Omental fat pad (tissue), 4 donors: ENCODE results near the gene FBXW12. TPM values are rescaled to one million over a fixed set of nuclear protein-coding genes. Genes with fewer than 3 reads are reported as not detected.

ENCODE experiments used
- ATAC-seq: fragments of 150-250 bp; one replicate; pipeline ENCODE4 v1.9.1; 2016; ENCODE audit warnings: mild to moderate bottlenecking, moderate library complexity; ENCODE audit not compliant: low FRiP score
- DNase-seq: peaks from one replicate; pipeline ENCODE4 v3.0.0-alpha.2; 2019; ENCODE audit warnings: low spot score
- total RNA-seq, 4 donors: library from RNA; depleted of rRNA; stranded (reverse); fragments of >200 nt; gene quantifications; one replicate each; pipeline ENCODE4 v1.1.0, GENCODE V29; 2016
- TF ChIP-seq, protein P1 (sequence below), 3 donors: fragments of 450-650 bp; IDR thresholded peaks; one replicate each; pipeline ENCODE4 v1.5.1; 2016 to 2017; ENCODE audit warnings: antibody characterized with exemption in 3 of 3, mild to moderate bottlenecking in 3 of 3, moderate library complexity in 2 of 3

FBXW12 gene
- total RNA-seq, 4 donors from 2014 or later: not detected

DNA sequence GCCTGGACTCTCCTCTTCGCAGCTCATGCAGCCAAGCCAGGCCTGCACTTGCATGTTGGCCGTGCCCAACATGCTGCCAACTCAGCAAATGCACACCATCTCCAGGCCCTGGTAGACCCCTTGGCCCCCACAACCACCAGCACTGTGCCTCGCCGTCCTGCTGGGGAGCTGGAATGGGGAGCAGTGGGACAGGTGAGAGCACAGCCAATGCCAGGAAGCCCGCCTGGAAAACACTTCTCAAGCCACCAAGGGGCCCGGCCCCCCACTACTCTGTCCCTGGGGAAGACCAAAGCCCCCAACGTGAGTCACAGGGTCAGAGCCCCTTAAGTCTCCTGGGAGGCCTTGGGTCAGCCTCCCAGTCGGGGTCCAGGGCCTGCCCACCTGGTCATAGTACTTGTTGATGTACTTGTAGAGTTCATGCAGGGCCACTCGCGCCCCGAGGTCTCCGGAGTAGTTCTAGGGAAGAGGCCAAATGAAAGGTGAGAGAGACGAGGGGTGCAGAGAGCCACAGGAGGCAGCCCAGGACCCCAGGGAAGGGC is 33.4 kb downstream of the FBXW12 start:
- DNase-seq: peak; percentile 21
- TF ChIP-seq, protein P1, sequence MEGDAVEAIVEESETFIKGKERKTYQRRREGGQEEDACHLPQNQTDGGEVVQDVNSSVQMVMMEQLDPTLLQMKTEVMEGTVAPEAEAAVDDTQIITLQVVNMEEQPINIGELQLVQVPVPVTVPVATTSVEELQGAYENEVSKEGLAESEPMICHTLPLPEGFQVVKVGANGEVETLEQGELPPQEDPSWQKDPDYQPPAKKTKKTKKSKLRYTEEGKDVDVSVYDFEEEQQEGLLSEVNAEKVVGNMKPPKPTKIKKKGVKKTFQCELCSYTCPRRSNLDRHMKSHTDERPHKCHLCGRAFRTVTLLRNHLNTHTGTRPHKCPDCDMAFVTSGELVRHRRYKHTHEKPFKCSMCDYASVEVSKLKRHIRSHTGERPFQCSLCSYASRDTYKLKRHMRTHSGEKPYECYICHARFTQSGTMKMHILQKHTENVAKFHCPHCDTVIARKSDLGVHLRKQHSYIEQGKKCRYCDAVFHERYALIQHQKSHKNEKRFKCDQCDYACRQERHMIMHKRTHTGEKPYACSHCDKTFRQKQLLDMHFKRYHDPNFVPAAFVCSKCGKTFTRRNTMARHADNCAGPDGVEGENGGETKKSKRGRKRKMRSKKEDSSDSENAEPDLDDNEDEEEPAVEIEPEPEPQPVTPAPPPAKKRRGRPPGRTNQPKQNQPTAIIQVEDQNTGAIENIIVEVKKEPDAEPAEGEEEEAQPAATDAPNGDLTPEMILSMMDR (IDR thresholded peaks at IDR 0.05): no peak
- no peak for ATAC-seq

DNA sequence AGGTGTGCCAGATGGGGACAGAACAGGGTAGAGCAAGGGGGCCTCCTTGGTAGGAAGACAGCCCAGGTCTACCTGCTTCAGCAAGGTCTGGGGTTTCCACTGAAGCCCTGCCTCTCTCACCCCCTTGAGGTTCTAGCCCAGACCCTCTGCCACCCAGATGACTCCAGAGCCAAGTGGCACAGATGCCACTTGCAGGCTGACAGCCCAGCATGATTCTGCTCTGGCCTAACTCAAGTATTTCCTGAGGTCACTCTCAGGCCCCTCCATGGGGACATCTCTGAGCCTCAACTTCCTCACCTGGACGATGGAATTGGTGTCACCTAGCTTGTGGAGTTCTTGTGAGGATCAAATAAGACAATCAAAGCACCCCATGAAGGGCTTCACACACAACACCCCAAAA is 34.0 kb downstream of the FBXW12 start:
- DNase-seq (peak; percentile 19), ATAC-seq (no peak)
- TF ChIP-seq, protein P1 (IDR thresholded peaks at IDR 0.05): no peak

GRCh38 chr3:48406443-48407431 is 34.7 kb downstream of the FBXW12 start:
- TF ChIP-seq, protein P1 (IDR thresholded peaks at IDR 0.05): no peak
- peak; percentile 10 for DNase-seq
- no peak for ATAC-seq

GRCh38 chr3:48407542-48408099 is 35.6 kb downstream of the FBXW12 start:
- DNase-seq (peak; percentile 12), ATAC-seq (no peak)
- TF ChIP-seq, protein P1 (IDR thresholded peaks at IDR 0.05): no peak

GRCh38 chr3:48408823-48409281 is 36.8 kb downstream of the FBXW12 start:
- no peak for ATAC-seq
- TF ChIP-seq, protein P1 (IDR thresholded peaks at IDR 0.05): no peak
- peak; percentile 19 for DNase-seq

DNA sequence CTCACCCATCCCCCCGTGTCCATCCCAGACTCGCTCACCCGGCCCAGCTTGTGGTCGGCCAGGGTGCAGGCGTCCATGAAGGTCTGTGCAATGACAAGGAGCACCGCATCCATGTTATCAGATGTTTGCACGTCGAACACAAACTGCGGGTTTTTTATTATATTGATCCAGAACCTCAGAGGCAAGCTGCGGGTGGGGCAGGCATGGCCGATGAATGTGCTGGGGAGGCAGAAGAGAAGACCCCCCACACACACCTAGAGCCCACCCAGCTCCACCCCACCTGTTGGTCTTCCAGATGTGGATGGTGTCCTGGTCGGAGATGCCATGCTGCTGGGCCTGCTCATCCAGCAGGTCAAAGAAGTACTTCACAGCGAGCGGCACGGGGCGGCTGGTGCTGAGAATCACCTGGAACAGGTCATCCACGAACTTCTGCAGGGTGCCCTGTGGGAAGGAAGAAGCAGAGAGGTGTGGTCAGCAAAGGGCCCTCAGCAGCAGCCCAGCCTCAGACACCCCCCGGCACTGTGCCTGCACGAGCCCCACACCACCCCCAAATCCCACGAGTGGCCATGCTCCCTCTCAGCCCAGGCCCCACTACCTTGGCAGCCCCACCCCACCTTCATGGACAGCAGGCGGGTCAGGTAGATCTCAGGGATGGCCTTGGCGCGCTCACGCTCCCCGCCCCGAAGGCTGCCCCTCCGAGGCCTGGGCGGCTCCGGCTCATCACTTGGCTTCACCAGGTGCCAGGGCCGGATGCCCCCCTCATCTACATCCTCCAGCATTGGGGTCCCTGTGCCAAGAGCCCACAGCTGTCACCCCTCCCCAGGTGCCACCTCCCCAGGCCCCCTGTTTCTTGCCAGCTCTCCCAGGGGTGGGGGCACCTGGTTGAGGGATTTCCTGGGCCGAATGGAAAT is 37.5 kb downstream of the FBXW12 start:
- peak; percentile 10 for DNase-seq
- TF ChIP-seq, protein P1 (IDR thresholded peaks at IDR 0.05): no peak
- no peak for ATAC-seq
